Lung microvascular endothelial cell (primary cell): ENCODE data around the gene PODXL2. TPM values are rescaled to one million over a fixed set of nuclear protein-coding genes. Genes with fewer than 3 reads are reported as not detected.
"Not testable (repeated sequence)": the region's sequence is repeated elsewhere in the genome, so short reads cannot be mapped to it uniquely, and the experiment has no call there.

Experiments
- DNase-seq, 2 donors: peaks; one replicate each; pipeline versions ENCODE4 v3.0.0 to v3.0.0-alpha.2; 2010; ENCODE audit warnings: low read depth in 2 of 2
- total RNA-seq: library from RNA; depleted of rRNA; stranded (reverse); fragments of >200 nt; gene quantifications from 2 replicates; pipeline ENCODE4 v1.2.1, GENCODE V29; 2014

PODXL2 gene
- total RNA-seq, 1 donor from 2014 or later: 0.60 TPM

GRCh38 chr3:127688416-127689265, 59.7 kb downstream of the PODXL2 start:
- no peak for DNase-seq

DNA sequence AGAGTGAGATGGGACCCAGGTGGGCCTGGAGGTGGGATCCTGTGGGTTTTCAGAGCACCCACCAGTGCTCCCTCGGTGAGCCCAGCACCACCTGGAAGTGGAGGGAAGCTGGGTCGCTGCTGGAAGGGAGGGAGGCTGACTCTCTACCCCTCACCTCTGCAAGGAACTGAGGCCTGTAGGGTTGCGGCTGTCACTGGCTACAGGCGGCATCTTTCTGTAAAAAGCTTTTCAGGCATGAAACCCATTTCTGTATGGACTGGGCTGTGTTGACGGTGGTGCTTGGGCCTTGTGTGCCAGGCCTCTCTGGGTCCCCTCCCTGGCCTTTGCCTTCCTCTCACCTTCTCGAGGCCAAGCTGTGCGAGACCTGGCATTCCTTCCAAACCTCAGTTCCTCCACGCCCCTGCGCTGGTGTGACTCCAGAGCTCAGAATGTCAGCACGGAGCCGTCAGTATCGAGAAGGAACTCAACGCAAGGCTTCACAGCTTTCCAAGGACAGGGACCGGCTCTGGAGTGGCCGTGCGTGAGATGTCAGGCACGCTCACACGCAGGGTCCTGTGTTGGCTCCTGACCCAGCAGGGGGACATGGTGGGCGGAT, 60.4 kb downstream of the PODXL2 start:
- DNase-seq: no peak

DNA sequence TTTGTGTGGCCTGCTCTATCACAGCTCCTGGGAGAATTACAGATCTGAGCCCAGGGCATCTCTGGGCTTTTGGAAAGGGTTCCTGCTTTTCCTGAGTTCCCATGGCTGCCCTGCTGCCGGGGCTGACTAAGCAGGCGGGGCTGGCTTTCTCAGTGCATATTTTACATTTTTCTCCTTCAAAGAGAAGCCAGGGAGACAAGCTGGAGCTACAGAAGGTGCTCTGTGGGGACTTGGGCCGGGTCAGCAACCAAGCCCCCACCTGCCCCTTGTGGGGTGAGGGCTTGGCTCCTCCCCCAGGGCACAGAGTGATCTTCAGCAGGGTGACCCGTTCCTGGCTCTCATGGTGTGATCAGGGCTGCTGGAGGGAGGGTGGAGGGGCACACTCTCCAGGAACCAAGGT, 61.1 kb downstream of the PODXL2 start:
- no peak for DNase-seq

- peak; percentile 68 to 81 for DNase-seq
Observed at GRCh38 chr3:127690823-127691452, 62.0 kb downstream of the PODXL2 start.

DNA sequence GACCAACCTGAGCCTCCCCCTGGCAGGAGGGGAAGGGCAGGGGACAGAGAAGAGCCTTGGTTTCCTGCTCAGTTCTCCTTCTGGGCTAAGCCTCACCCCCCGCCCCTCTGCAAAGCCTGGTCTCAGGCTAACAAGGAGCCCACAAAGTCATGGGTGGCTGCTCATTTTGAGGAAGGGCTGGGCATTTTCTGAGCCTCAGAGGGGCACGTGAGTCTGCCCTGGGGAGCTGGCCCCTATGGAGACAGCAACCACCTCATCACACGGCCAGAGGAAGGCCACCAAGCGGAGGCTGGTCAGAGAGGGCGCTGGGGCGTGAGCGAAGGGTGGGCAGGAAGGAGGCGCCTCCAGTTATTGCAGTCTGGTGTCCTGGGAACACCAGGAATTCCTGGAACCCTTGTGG, 62.5 kb downstream of the PODXL2 start:
- no peak for DNase-seq

DNA sequence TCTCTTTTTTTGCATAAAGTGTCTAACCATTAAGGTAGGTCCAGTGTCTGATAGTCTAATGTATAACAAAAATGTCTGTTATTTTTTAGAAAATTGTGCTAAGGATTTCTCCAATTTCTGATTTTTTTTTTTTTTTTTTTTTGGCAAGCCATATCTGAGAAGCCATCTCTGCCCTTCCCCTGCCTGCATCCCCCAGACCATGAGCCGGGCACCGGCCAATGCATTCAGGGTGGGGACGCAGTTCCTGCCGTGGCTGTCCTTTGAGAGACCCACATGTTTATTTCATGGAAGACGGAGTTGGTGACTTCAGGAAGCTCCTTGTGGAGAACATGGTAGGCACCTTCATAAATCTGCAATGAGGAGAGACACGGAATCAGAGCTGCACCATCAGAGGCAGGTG, 63.0 kb downstream of the PODXL2 start:
- no peak for DNase-seq

- no peak for DNase-seq
Observed at GRCh38 chr3:127692501-127693335, 63.7 kb downstream of the PODXL2 start.

DNA sequence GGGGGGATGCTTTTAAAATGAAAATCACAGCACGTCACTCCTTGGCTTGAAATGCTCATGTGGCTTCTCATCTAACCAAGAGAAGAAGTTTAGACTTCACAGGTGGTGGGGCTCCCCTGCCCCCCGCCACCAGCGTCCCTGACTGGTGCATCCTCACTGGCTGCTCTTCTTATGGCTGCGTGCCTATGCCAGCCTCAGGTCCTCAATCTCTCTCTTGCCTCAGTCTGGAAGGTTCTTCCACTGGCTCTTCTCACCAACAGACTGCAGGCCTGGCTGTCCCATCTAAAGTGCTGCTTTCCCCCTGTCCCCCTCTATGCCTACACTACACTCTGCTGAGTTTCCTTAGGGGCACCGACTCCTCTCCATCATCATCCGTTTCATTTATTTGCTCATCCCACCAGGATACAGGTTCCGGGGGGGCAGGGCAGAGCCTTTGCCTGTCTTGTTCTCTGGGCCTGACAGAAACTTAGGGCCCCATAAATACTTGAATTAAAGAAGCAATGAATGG, 64.4 kb downstream of the PODXL2 start:
- DNase-seq: no peak

DNA sequence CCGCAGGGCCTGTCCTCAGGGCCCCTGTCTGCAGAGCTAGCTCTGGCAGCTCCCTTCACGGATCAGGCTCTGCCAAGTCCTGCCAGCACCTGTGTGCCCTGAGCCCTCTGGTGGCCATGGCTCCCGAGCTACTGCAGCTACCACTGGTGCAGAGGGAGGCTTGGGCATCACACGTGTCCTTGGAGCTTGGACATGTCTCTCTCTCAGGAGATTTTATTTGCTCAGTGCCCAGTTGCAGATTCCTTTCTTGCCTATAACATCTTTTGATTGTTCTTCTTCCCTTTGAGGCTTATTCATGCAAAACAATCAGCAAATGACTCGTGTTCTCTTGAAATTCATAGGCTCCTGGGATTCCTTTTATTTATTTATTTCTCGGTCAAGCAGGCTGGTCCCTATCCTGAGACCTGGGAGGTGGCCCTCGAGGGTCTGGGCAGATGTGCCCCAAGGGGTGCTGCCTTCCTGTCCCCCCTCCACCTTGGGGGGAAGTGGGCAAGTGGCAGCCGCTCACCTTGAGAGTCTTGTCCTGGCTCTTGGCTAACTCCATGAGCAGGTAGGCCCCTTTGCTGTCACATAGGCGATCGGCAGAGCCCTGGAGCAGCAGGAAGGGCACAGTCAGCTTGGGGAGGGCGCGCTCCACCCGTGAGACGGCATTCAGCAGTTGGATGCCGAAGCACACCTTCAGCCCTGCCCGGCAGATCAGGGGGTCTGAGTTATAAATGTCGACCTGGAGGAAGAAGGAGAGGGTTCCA, 65.7 kb downstream of the PODXL2 start:
- DNase-seq: peak; percentile 29 to 52

- DNase-seq: peak; percentile 75 to 84
Observed at GRCh38 chr3:127697551-127698240, 68.7 kb downstream of the PODXL2 start.

GRCh38 chr3:127698286-127698685, 69.3 kb downstream of the PODXL2 start:
- DNase-seq: no peak

DNA sequence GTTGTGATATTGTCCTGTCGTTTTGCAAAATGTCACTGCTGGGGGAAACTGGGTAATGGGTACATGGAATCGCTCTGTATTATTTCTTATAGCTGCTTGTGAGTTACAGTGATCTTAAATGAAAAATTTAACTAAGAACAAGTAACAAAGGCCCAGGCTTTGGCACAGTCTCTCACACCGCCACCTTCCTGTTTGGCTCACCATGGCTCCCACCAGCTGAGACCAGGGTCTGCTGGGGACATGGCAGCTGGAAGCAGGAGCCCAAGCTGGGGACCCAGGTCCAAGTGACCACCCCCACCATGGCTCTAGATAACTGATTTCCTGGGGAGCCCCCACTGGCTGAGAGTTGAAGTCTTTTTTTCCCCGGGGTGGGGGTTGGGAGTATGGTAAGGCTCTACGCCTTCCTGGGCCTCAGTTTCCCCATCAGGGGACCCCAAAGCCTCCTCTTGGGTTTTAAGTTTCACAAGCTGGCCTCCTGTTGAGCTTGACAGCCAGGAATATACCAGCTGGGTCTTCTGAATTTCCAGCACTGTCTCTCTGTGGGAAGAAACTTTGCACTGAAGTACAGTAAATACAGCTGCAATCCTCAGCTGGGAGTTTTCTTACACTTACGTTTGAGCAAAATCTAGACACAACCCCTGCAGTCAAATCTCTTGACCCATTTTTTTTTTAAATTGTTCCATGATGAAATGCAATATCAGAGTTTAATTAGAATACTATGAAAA, 69.9 kb downstream of the PODXL2 start:
- DNase-seq: peak in 1 of 2 donors; percentile 24

GRCh38 chr3:127699416-127700300, 70.7 kb downstream of the PODXL2 start:
- DNase-seq: no peak

DNA sequence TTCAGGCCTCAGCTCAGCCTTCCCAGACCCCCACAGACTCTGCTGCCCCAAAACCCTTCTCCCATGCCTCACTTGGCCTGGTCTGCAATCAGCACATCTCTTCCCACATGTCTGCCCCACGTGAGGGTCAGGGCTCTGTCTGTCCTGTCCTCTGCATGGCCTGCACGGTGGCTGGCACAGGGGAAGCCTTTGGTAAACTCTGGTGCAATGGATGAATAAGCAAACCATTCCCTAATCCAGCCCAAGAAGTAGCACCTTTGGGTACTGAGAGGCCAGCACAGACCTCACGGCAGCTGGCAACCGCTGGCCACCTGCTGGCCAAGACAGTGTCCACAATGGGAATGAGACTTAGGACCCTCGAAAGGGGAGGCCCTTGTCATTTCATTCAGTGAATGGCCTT, 71.4 kb downstream of the PODXL2 start:
- DNase-seq: no peak

GRCh38 chr3:127701280-127701911, 72.4 kb downstream of the PODXL2 start:
- DNase-seq: peak; percentile 22 to 80

DNA sequence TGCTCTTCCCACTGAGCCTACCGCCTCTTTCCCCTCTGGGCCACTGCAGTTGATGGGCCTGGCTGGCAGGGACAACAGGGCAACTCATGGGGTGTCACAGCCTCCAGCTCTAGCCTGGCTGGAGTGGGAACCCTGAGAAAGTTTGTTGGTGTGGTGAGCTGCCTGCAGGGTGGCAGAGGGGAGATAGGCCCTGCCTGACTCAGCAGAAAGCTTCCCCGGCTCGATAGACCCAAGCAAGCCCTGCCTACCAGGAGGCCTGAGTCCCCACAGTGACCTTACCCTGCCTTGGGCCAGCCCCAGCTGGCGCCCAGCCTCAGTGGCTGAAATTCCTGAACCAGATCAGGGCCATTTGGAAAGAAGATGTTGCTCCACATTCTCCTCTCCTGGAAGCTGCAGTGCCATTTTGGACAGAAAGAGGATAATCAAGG, 73.2 kb downstream of the PODXL2 start:
- DNase-seq: no peak

DNA sequence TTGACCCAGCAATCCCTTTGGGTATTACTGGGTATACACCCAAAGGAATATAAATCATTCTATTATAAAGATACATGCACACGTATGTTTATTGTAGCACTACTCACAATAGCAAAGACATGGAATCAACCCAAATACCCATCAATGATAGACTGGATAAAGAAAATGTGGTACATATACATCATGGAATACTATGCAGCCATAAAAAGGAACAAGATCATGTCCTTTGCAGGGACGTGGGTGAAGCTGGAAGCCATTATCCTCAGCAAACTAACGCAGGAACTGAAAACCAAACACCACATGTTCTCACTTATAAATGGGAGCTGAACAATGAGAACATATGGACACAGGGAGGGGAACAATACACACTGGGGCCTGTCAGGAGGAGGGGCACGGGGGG, 75.9 kb downstream of the PODXL2 start:
- DNase-seq: not testable (repeated sequence)

DNA sequence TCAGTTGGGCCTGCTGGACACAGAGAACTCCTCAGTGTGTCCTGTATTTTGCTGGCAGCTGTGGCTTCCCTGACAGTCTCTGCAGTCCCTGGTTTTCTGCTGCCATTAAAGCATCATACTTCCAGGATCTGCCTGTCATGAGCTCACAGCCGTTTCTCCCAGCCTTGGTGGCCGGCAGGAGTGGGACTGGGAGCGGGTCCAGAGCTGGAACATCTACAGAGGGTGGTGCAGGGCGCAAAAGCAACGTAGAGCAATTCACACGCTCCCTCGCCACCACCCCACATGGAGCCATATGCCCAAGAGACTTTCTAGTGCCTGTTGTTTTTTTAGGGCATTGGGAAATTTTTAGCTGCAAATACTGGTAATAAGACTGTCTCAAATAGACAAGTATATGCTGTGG, 77.3 kb downstream of the PODXL2 start:
- DNase-seq: no peak
